Measurements from ENCODE around the gene AKR1D1. TPM values are rescaled to one million over a fixed set of nuclear protein-coding genes. Genes with fewer than 3 reads are reported as not detected.

The AKR1D1 gene
- polyA plus RNA-seq, 2 of the 4 experiments (the other 2 are of a cell fraction), result 0.06 TPM; not detected in 1

- TF ChIP-seq REST (IDR thresholded peaks at IDR 0.05) (no peak), CEBPB (IDR thresholded peaks at IDR 0.05) (no peak), RARB (CRISPR knock-in tag; IDR thresholded peaks at IDR 0.05) (no peak), ESRRA (IDR thresholded peaks at IDR 0.05; ENCODE audit: borderline replicate concordance, low read length) (no peak), HDAC2 (IDR thresholded peaks at IDR 0.05) (no peak)
Measured at GRCh38 chr7:138032186-138032585, 44.1 kb upstream of the AKR1D1 start (continued).

GRCh38 chr7:138032770-138033169, 43.5 kb upstream of the AKR1D1 start:
- peaks cover 17% of the 10 kb centered on the region; the same call in 1 of the 3 replicates for H3K9me3 ChIP-seq
- no peak overlapping the region for H3K4me2 ChIP-seq
- no peak overlapping the region for H3K4me3 ChIP-seq
- H3K27ac ChIP-seq, result no peak overlapping the region
- ATAC-seq (no peak), FAIRE-seq (no peak), DNase-seq (ENCODE audit: low read depth in 1 of 2, low spot score in 1 of 2) (no peak)
- POLR2A ChIA-PET, result no interaction called here
- H3K4me1 ChIP-seq, result peaks cover 16% of the 10 kb centered on the region; the same call in 1 of the 3 replicates
- WGBS (ENCODE audit: missing lambda C conversion rate), result 64% methylated on average over 3 of the region's 3 CpGs
- CTCF ChIA-PET, result interaction anchor here (1.2 to 1.9 kb wide), 2 partner anchors 16 to 27 kb away, joined by 3 to 5 read pairs; no protein-coding TSS in a partner anchor
- TF ChIP-seq PHF8 (IDR thresholded peaks at IDR 0.05; ENCODE audit: borderline replicate concordance, low read depth) (no peak), HOXA7 (CRISPR knock-in tag; IDR thresholded peaks at IDR 0.05) (no peak), RCOR1 (IDR thresholded peaks at IDR 0.05; ENCODE audit: low read depth, low read length) (no peak), ESRRA (IDR thresholded peaks at IDR 0.05; ENCODE audit: borderline replicate concordance, low read length) (no peak), REST (IDR thresholded peaks at IDR 0.05) (no peak), ZC3H11A (IDR thresholded peaks at IDR 0.05) (no peak), E2F6 (IDR thresholded peaks at IDR 0.05; ENCODE audit: borderline replicate concordance, low read depth) (no peak), MYC (IDR thresholded peaks at IDR 0.05; ENCODE audit: borderline replicate concordance, low read length) (no peak), CEBPB (IDR thresholded peaks at IDR 0.05) (no peak), HOXB5 (CRISPR knock-in tag; IDR thresholded peaks at IDR 0.05) (no peak), CHD2 (IDR thresholded peaks at IDR 0.05; ENCODE audit: low read length, partially characterized antibody) (no peak), ELK1 (IDR thresholded peaks at IDR 0.05; ENCODE audit: low read depth, low read length) (no peak), HDAC2 (IDR thresholded peaks at IDR 0.05) (no peak), ZFP36 (IDR thresholded peaks at IDR 0.05; ENCODE audit: borderline replicate concordance, partially characterized antibody) (no peak)
